NCI-H128 (cell line): ENCODE data around the gene PNPO.
"Not testable (repeated sequence)": the region's sequence is repeated elsewhere in the genome, so short reads cannot be mapped to it uniquely, and the experiment has no call there.

Experiments
- DNase-seq: peaks from one replicate; lab custom pipeline; 2025; ENCODE audit not compliant: unreplicated experiment; lab: John Stamatoyannopoulos, UW

The PNPO gene

DNA sequence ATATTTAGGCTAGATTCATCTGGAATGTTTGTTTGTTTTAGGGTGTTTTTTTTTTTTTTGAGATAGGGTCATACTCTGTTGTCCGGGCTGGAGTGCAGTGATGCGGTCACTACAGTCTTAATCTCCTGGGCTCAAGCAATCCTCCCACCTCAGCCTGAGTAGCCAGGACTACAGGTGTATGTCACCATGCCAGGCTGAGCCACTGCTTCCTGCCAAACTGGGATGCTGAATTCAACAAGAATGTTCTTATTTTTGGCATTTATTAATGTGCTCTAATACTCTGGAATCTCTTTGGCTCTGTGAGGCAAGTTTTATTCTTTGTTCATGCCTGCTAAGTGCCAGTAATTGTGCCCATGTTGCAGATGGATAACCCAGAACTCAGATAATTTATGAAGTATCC, 23.8 kb upstream of the PNPO start:
- DNase-seq = no peak

DNA sequence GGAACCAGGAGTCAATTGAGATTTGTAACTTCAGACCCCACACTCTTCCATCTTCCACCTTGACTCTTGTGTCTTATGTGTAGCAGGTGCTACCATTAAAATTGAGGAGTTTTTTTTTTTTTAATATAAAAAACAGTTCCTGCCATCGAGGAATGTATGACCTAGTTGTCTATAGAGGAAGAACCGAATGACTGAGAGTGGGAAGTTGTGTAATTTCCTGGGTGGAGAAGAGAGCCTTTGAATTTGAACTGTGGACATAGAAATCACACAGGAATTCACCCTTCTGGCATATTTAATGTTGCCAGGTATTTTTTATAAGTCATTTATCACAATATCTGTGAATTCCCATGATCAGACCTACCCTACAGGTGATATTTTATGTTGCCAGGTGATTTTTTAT, 23.4 kb upstream of the PNPO start:
- no peak for DNase-seq

DNA sequence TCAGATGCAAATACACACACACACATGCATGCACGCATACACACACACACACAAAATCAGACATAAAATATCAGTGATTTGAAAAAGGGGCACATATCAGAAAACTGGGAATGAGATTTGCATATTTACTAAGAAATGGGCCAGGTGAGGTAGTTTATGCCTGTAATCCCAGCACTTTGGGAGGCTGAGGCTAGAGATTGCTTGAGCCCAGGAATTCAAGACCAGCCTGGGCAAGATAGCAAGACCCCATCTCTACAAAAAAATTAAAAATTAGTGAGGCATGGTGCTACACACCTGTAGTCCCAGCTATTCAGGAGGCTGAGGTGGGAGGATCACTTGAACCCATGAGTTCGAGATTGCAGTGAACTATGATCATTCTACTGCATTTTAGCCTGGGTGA, 22.4 kb upstream of the PNPO start:
- no peak for DNase-seq

DNA sequence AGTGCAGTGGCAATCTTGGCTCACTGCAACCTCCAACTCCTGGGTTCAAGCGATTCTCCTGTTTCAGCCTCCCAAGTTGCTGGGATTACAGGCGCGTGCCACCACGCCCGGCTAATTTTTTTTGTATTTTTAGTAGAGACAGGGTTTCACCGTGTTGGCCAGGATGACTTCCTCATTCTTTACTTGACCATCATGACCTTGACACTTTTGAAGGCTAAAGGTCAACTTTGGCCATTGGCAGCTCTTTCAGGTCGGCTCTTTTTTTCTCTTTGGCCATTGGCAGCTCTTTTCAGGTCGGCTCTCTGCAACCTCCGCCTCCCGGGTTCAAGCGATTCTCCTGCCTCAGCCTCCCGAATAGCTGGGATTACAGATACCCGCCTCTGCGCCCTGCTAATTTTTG, 21.5 kb upstream of the PNPO start:
- not testable (repeated sequence) for DNase-seq

DNA sequence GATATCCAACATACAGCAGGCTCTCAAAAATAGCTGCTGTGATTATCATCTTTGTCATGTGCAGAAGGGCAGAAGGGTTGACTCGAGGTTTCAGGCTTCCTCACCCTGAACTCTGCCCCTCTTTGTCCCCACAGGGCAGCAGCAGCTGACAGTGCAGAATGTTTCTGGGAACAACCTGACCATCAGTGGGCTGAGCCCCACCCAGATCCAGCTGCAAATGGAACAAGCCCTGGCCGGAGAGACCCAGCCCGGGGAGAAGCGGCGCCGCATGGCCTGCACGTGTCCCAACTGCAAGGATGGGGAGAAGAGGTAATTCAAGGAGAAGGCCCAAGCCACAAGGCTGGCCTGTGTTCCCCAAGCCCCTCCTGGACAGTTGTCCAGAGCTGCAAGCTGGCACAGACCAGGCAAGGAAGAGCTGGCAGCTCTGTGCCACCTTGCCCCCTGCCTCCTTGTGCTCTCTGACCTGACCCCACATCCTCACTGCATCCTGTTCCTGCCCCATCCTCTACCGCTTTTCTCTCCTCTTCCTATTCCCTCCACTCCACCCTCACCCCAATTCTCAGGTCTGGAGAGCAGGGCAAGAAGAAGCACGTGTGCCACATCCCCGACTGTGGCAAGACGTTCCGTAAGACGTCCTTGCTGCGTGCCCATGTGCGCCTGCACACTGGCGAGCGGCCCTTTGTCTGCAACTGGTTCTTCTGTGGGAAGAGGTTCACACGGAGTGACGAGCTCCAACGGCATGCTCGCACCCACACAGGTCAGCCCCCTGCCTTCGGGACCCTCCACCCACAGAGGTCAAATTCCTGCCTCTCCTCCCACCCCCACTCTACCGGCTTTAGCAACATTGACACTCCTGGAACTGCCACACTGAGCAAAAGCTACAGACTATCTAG, 16.3 kb upstream of the PNPO start:
- no peak for DNase-seq

DNA sequence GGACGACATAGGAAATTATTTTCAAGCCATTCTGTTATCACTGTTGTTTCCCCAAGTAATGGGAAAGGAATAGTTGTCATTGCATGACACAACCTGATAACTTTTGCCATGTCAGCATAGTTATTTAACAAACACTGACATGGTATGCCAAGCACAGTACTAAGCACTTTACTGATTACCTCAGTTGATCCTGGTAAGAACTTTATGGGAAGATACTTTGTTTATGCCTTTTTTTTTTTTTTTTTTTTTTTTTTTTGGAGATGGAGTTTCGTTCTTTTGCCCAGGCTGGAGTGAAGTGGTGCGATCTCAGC, 15.7 kb upstream of the PNPO start:
- no peak for DNase-seq

DNA sequence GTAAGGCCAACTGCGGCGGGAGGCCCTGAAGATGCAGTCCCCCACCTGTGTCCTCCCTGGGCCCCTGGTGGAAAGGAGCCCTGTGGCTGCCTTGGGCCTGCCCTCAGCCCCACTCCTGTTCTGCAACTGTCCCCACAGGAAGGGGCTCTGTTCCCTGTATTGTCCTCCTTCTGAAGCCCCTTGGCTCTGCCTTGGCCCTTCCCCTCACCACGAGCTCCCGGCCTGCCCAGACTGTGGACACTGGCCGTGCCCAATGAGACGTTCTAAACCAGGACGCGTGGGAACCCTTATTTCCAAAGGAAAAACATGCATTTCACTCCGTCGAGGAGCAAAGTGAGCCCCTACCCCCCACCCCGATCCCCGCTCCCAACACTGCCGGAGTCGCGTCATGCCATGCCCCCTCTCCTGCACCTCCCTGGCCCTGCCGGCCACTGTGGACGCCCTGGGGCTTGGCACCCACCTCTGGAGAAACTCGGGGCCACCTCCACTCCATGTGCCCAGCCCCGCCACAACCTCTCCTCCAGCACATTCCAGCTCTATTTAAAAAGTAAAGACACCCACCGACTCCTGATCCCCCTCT, 13.5 kb upstream of the PNPO start:
- DNase-seq = no peak

DNA sequence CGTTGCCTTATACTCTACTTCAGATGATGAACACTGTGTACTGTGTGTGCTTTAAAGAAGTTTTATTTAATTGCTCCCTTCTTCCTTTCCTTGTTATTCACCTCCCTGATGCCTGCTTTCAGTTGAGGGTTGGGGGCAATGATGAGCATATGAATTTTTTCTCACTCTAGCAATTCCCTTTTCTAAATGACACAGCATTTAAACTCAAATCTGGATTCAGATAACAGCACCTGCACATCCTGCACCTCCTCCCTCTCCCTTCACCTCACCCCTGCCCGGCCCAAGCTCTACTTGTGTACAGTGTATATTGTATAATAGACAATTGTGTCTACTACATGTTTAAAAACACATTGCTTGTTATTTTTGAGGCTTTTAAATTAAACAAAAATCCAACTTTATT, 13.0 kb upstream of the PNPO start:
- no peak for DNase-seq

DNA sequence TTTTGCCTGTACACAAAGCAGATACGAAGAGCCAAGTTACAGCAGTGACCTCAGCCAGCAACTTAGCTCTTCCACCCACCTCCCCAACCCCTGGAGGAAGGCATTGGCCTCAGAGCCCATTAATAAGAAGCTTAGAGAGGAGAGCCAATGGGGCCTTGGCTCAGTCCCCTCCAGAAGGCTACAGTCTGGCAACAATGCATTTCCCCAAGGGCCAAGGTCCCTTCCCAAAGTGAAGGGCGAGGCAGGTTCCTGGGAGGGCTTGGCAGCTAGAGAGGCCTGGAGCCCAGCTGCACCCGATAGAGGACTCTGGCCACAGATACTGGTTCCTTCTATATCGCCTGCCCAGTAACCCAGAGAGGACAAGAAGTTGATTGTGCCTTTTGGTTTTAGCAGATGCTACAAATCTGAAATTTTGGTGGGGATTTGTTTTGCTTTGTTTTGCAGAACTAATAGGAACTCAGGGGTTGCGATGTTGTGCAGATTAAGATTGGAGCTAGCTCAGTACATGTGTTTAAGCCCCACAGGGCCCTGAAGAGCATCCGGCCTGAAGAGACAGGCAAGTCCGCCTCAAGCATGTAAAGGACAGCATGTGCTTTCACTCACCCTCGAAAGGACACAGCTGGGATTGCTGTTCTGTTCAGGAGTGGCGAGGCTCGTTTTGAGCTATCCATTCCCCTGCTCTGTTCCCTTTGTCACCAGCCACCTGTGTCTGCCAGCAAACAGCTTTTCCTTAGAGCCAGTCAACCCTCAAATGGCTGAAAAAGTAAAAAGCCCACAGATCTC, 12.0 kb upstream of the PNPO start:
- DNase-seq = no peak

DNA sequence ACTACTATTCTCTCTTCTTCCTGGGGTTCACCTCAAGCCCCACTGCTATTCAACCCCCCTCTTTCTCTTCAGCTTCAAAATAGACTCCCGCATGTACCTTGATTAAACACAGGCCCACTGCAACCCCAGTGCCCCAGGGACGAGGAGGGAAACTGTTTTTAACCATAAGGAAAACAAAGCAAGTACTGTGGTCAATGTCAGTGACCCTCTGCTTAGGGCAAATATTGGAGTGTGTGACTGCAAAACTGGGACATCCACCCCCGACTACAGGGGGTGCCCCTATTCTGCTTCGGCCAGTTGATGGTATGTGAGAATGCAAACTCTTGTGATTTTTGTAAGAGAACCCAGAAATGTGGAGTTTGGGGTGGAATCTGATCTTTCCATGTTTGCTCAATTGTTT, 9.5 kb upstream of the PNPO start:
- DNase-seq = no peak

DNA sequence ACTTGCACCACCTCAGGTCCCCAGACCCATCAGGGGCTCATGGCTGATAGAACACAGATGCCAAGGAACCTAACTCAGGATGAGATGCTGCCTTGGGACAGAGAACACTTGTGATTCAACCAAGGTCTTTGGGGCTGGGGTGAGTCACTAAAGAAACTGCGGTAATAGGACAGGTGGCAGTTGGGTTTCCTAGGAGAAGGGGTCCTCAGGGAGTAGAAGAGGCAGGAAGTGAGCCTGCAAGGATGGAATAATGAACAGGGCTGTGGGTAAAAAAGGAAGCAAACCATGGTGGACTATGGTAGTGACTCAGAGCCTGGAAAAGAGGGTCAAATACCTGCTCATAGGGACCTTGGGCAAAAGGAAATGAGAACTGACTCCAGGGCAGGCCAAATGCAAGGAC, 6.5 kb upstream of the PNPO start:
- no peak for DNase-seq

DNA sequence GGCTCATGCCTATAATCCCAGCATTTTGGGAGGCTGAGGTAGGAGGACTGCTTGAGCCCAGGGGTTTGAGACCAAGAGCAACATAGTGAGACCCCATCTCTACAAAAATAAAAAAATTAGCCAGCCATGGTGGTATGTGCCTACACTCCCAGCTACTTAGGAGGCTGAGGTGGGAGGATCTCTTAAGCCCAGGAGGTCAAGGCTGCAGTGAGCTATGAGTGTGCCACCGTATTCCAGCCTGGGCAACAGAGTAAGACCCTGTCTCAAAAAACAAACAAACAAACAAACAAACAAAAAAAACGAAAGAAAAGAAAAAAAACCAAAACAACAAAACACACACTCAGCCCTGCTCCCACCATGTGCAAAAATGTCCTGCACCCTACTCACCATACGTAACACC, 5.9 kb upstream of the PNPO start:
- not testable (repeated sequence) for DNase-seq

DNA sequence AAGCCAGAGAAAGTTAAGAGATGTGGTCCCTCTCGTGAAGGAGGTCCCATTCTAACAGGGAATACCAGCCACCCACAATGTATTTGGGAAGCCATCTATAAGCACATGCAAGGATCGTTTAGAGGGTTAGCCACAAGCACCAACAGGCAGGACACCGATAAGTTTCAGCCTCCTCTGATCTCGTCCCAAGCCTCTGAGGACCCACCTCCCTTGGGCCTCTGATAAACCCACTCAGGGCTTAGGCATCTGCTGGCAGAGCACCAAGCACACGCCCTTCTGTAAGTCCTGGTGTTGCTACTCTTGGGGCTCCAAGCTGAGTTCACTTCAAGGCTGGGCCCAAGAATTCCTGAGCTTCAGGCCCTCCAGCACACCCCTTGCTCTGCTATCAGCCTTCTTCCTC, 5.4 kb upstream of the PNPO start:
- no peak for DNase-seq

DNA sequence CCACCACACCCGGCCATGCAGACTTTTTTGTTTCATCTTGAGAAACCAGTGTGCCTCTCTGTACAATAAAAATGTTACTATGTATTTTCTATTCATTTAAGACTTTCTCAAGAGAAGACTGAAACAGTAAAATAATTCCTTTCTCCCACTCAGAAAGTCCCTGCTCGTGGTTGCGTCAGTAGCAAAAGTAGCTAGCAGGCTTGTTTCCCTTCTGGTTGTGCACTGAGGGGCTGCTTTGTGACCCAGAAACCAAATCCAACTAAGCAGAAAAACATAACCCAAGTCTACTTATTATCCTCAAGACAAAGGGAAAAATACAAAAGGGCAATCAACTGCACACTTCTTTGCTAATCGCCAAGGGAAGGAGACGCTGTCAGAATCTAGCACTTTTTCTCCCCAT, 3.4 kb upstream of the PNPO start:
- DNase-seq = no peak

DNA sequence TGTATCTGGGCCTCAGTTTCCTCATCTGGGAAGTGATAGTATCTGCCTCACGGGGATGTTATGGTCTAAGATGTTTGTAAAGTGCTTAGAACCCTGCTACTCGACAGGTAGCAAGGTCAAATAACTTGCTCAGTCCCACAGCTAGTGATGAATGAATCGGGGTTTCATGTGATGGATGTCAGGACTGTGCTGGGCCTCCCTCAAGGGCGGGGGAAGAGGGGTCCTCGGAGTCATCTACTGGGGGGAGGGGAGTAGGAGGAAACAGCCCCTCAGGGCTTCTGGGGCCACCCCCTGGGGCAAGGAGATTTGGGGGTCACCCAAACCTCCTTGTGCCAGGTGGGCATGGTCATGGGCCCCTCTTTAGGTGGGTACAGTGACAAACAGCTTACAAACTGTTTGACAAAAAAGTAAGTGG, 732 bp downstream of the PNPO start:
- no peak for DNase-seq

DNA sequence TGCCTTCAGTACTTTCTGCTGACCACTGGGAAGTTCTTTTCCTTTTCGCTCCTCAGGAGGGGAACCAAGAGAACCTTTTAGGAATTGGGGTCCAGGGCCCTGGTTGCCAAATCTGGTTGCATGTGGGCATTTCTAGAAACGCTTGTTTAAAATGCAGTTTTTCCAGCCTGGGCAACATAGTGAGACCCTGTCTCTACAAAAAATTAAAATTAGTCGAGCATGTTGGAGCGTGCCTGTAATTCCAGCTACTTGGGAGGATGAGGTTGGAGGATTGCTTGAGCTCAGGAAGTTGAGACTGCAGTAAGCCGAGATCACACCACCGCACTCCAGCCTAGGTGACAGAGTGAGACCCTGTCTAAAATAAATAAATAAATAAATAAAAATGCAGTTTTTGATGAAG, 1.2 kb downstream of the PNPO start:
- DNase-seq = no peak

DNA sequence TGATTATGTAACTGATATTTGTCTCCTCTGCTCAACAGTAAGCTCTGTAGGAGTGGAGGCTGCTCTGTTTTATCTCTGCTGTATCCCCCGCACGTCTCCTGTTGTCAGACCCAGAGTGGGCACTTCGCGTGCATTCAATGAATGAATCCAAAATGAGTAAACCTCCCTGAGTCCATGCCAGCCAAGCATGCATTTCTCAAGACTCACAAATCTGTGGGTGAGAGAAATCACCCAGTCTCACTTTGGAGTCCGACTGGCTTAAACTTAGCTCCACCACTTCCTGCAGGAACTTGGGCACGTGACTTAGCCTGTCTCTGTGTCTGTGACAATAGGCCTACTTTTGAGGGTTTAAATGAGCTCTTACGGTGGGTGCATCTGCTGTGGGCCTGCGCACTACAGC, 3.7 kb downstream of the PNPO start:
- no peak for DNase-seq

DNA sequence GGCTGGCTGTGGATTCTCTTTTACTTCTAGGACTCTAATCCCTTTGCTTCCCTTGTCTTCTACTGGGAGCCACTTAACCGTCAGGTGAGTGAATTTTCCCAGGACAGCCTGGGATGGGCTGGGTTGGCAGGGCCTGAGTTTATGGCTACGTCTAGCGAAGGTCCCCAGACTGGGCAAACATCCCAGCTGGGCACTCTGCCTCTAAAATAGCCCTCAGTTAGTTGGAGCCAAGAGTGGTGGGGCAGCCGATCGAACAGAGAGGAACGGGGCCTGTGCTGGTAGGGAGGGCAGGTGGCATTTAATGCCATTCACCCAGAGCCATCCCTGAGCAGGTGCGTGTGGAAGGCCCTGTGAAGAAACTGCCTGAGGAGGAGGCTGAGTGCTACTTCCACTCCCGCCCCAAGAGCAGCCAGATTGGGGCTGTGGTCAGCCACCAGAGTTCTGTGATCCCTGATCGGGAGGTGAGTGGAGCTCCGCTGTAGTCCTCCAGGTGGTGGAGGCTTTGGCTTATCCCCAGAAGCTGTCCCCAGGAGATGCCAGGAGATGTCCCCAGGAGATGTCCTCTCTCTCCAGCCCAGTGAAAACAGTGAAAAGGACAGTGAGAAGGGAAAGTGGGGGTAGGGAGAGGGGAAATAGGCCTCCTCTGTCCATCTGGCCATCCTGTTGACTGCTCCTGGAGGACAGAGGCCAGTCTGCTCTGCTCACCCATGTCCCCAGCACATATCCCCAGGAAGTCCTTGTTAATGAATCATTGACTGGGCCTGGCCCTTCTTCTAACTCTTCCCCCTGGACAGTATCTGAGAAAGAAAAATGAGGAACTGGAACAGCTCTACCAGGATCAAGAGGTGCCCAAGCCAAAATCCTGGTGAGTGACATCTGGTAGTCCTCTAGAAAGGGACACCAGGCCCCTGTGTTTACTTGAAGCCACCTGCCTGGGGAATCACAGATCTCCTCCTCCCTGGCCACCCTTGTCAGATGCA, 4.4 kb downstream of the PNPO start:
- no peak for DNase-seq

DNA sequence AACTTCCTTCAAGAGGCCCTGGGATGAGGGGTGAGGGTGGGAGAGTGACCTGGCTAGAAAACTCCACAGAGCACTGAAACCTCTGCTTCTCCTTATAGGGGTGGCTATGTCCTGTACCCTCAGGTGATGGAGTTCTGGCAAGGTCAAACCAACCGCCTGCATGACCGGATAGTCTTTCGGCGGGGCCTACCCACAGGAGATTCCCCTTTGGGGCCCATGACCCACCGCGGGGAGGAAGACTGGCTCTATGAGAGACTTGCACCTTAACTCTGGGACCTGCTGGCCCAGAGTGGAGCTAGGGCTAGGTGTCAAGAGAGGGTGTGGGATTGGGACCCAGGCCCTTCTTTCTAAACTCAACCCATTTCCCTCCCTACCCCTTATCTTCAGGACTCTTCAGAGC, 5.1 kb downstream of the PNPO start:
- DNase-seq = no peak

DNA sequence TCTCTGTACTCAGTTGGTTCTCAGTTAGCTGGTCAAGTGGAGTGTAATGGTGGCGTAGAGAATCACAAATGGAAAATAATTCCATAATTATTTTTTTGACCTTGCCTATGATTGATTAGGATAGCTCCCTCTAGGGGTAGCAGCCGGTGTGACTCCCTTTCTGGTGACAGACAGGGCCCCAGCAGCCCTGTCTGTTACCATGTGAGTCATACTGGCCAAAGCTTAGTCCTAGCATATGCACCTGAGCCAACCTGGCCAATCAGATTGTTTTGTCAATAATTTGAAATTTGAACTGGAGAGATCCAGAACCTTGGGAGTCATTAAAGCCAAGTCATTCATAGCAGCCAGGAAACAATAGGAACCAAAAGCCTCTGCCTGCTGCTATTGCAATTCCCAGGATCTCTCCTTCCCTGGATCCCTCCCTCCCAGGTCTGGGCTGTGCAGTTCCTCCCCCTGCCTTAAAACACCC, 5.6 kb downstream of the PNPO start:
- DNase-seq = no peak

DNA sequence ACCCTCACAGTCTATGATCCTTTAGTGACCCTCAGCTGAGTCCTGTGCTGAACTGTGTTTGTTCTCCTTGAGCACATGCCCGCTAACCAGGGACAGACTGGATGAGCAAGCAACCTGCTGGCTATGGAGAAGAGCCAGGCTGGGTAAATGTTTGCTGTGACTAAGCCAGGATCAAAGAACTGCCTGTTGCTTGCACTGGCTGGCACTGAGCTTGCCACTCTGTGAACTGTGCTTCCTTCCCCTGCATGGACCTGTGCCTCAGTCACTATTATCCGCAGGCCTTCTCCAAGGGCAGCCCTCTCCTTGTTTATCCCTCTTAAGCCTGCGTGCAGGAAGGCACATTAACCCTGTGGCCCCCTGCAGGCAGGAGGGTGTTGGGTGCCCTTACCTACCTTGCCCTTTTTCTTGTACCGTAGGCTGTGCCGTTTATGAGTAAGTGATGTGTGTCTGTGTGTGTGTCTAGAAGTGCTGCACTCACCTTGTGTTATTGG, 7.4 kb downstream of the PNPO start:
- DNase-seq = no peak
